ENCODE results near the gene FAM3D. TPM values are rescaled to one million over a fixed set of nuclear protein-coding genes. Genes with fewer than 3 reads are reported as not detected.

FAM3D gene
- total and polyA plus RNA-seq, 10 of the 15 experiments (the other 5 are each of a cell fraction or from before 2014, with no cell fraction given) = 0.04 to 0.07 TPM; not detected in 8

GRCh38 chr3:58629629-58630028, 36.9 kb downstream of the FAM3D start:
- in situ Hi-C loops (cut with MboI) (loop anchor here (5.0 to 10.0 kb wide), 3 partner anchors 57 to 445 kb away; partner anchors contain the start of genes HTD2 and RPP14), intact Hi-C loops (cut with micrococcal nuclease; ENCODE audit: unreplicated experiment) (loop anchor here (1.0 to 5.0 kb wide), 3 partner anchors 61 to 453 kb away; partner anchors contain the start of genes HTD2 and RPP14)
- H3K4me2 ChIP-seq (ENCODE audit: control insufficient read depth, insufficient read depth) = no peak overlapping the region
- no peaks in the 10 kb centered on the region for H3K36me3 ChIP-seq (ENCODE audit: control insufficient read depth in 2 of 2, insufficient read depth in 2 of 2, low read length in 1 of 2)
- no peak overlapping the region for H3K9ac ChIP-seq (ENCODE audit: control insufficient read depth, insufficient read depth, low read length)
- DNase-seq (ENCODE audit: low read depth, low spot score) (no peak), ATAC-seq (no peak; the same call in 2 of the 3 replicates), FAIRE-seq (no peak)
- SMC1A ChIA-PET (ENCODE audit: uncharacterized antibody, unreplicated experiment) = interaction anchor here (0.7 to 6.4 kb wide), 13 partner anchors 11 to 633 kb away, joined by 3 to 54 read pairs (median 4); partner anchors contain the start of genes HTD2 and RPP14
- RAD21 ChIA-PET (ENCODE audit: unreplicated experiment) = interaction anchor here (0.8 to 8.6 kb wide), 10 partner anchors 10 to 453 kb away, joined by 3 to 100 read pairs (median 5); no protein-coding TSS in a partner anchor
- no peaks in the 10 kb centered on the region for H3K4me1 ChIP-seq (ENCODE audit: control insufficient read depth, insufficient read depth, low read length)
- peaks cover 2 to 3% of the 10 kb centered on the region in 2 experiments; a peak in 1 of 4 replicates for H3K27me3 ChIP-seq (replicated peaks in 1 of 2; ENCODE audit: control insufficient read depth in 2 of 2, insufficient read depth in 2 of 2, low read length in 1 of 2)
- no peaks in the 10 kb centered on the region for H3K79me2 ChIP-seq (ENCODE audit: control insufficient read depth, insufficient read depth, low read length)
- H3K4me3 ChIP-seq = no peak overlapping the region
- WGBS (ENCODE audit: insufficient coverage, insufficient replicate concordance, low lambda C conversion rate, missing lambda C conversion rate) = 45% methylated on average over 2 of the region's 2 CpGs
- H3K9me3 ChIP-seq (replicated peaks; ENCODE audit: control insufficient read depth, insufficient read depth, low read length) = no peaks in the 10 kb centered on the region
- no peaks in the 10 kb centered on the region; the same call in 1 of the 2 replicates for H4K20me1 ChIP-seq (ENCODE audit: control insufficient read depth, insufficient read depth)
- H2AFZ ChIP-seq (ENCODE audit: control insufficient read depth, low read depth, low read length) = no peak overlapping the region
- POLR2A ChIA-PET = interaction anchor here (1.0 kb wide), 1 partner anchor 62 kb away, joined by 3 read pairs; no protein-coding TSS in a partner anchor
- BruUV-seq (replicated peaks) = no TSS peak
- H3K27ac ChIP-seq (ENCODE audit: control insufficient read depth, insufficient read depth) = no peak overlapping the region
- CTCF ChIA-PET = interaction anchor here (0.6 to 9.6 kb wide), 32 partner anchors 8 to 480 kb away, joined by 3 to 243 read pairs (median 4); partner anchors contain the start of genes HTD2, KCTD6 and RPP14
- TF ChIP-seq JUNB (IDR thresholded peaks at IDR 0.05) (no peak), SPI1 (IDR thresholded peaks at IDR 0.05; ENCODE audit: borderline replicate concordance, insufficient read depth, low read depth, low read length) (peak; percentile 61)

- SMC1A ChIA-PET (ENCODE audit: uncharacterized antibody, unreplicated experiment) = interaction anchor here (6.4 kb wide), 1 partner anchor 59 kb away, joined by 54 read pairs; no protein-coding TSS in a partner anchor
- TF ChIP-seq RELA (IDR thresholded peaks at IDR 0.05; ENCODE audit: borderline replicate concordance, partially characterized antibody) (no peak), POLR2AphosphoS2 (IDR thresholded peaks at IDR 0.05; ENCODE audit: low read depth, low read length) (no peak), BRCA1 (IDR thresholded peaks at IDR 0.05; ENCODE audit: low read depth, low read length) (no peak), STAT1 (conservative IDR thresholded peaks at IDR 0.05) (no peak), MTA3 (IDR thresholded peaks at IDR 0.05; ENCODE audit: borderline replicate concordance, low read length) (no peak), ZBTB40 (IDR thresholded peaks at IDR 0.05; ENCODE audit: borderline replicate concordance) (no peak), IKZF2 (IDR thresholded peaks at IDR 0.05) (no peak), YBX1 (IDR thresholded peaks at IDR 0.05) (no peak), RB1 (IDR thresholded peaks at IDR 0.05; ENCODE audit: borderline replicate concordance) (no peak)
Observed at GRCh38 chr3:58628823-58629562, 37.6 kb downstream of the FAM3D start.

More at GRCh38 chr3:58628823-58629562, 37.6 kb downstream of the FAM3D start:
- in situ Hi-C loops (cut with MboI) = loop anchor here (5.0 to 10.0 kb wide), 3 partner anchors 57 to 444 kb away; partner anchors contain the start of genes HTD2 and RPP14
- intact Hi-C loops (cut with micrococcal nuclease; ENCODE audit: unreplicated experiment) = no loop called here
- H3K36me3 ChIP-seq (ENCODE audit: control insufficient read depth in 2 of 2, insufficient read depth in 2 of 2, low read length in 1 of 2) = no peaks in the 10 kb centered on the region
- no peak overlapping the region for H3K9ac ChIP-seq (ENCODE audit: control insufficient read depth, insufficient read depth, low read length)
- no peaks in the 10 kb centered on the region for H3K4me1 ChIP-seq (ENCODE audit: control insufficient read depth, insufficient read depth, low read length)
- WGBS (ENCODE audit: insufficient coverage, insufficient replicate concordance, low lambda C conversion rate, missing lambda C conversion rate) = 23% methylated on average over 13 of the region's 13 CpGs
- H3K27me3 ChIP-seq (replicated peaks in 1 of 2; ENCODE audit: control insufficient read depth in 2 of 2, insufficient read depth in 2 of 2, low read length in 1 of 2) = peaks cover 2 to 3% of the 10 kb centered on the region in 2 experiments; a peak in 2 of 4 replicates
- H3K9me3 ChIP-seq (replicated peaks; ENCODE audit: control insufficient read depth, insufficient read depth, low read length) = no peaks in the 10 kb centered on the region
- DNase-seq (ENCODE audit: low read depth, low spot score) (no peak), ATAC-seq (no peak), FAIRE-seq (no peak)
- no peaks in the 10 kb centered on the region; the same call in 1 of the 2 replicates for H4K20me1 ChIP-seq (ENCODE audit: control insufficient read depth, insufficient read depth)
- H3K4me3 ChIP-seq = no peak overlapping the region
- ChIA-PET RAD21 (ENCODE audit: unreplicated experiment) (interaction anchor here (8.6 kb wide), 1 partner anchor 61 kb away, joined by 100 read pairs; no protein-coding TSS in a partner anchor), CTCF (interaction anchor here (2.2 to 9.6 kb wide), 3 partner anchors 59 to 425 kb away, joined by 6 to 243 read pairs (median 50); partner anchors contain the start of genes HTD2 and RPP14), POLR2A (interaction anchor here (0.6 kb wide), 1 partner anchor 167 kb away, joined by 4 read pairs; no protein-coding TSS in a partner anchor)
- no peak overlapping the region for H3K27ac ChIP-seq (ENCODE audit: control insufficient read depth, insufficient read depth)
- no peak overlapping the region for H2AFZ ChIP-seq (ENCODE audit: control insufficient read depth, low read depth, low read length)
- no peaks in the 10 kb centered on the region for H3K79me2 ChIP-seq (ENCODE audit: control insufficient read depth, insufficient read depth, low read length)
- BruUV-seq (replicated peaks) = no TSS peak
- H3K4me2 ChIP-seq (ENCODE audit: control insufficient read depth, insufficient read depth) = no peak overlapping the region
